SIG-M5 treated with dmso at 0.1 percent for 504 hours (cell line): ENCODE measurements around the gene TRPC4AP.

Experiments used
- DNase-seq: peaks from one replicate; lab custom pipeline; 2025; ENCODE audit not compliant: unreplicated experiment; lab: John Stamatoyannopoulos, UW

Gene TRPC4AP

DNA sequence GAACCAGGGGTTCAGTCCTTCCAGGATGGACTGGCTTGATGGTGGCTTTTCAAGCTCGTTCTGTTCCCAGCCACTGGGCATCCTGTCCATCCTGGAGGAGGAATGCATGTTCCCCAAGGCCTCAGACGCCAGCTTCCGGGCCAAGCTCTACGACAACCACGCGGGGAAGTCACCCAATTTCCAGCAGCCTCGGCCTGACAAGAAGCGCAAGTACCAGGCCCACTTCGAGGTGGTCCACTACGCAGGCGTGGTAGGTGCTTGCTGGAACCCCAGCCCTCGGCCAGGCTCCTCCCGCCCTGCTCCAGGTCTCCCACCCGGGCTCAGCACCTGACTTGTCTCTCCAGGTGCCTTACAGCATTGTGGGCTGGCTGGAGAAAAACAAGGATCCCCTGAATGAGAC lies 102.9 kb downstream of the TRPC4AP start:
- no peak for DNase-seq

DNA sequence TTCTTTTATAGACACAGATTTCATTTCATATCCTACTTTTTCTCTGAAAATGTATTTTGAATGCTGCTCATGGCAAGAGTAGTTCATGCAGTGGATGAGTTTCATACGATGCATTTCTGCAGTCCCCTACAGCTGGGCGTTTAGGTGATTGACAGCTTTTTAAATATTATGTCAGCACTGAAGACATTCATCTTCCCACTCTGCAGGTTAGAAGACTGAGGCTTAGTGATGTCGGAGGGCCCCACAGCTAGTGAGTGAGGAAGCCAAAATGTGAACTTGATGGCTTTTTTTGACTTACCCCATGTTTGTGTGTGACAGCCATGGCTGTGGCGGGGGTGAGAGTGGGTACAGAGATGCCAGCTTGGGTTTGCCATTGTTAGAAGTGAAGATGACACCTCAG lies 103.5 kb downstream of the TRPC4AP start:
- no peak for DNase-seq

GRCh38 chr20:34988191-34988540 lies 104.4 kb downstream of the TRPC4AP start:
- no peak for DNase-seq

DNA sequence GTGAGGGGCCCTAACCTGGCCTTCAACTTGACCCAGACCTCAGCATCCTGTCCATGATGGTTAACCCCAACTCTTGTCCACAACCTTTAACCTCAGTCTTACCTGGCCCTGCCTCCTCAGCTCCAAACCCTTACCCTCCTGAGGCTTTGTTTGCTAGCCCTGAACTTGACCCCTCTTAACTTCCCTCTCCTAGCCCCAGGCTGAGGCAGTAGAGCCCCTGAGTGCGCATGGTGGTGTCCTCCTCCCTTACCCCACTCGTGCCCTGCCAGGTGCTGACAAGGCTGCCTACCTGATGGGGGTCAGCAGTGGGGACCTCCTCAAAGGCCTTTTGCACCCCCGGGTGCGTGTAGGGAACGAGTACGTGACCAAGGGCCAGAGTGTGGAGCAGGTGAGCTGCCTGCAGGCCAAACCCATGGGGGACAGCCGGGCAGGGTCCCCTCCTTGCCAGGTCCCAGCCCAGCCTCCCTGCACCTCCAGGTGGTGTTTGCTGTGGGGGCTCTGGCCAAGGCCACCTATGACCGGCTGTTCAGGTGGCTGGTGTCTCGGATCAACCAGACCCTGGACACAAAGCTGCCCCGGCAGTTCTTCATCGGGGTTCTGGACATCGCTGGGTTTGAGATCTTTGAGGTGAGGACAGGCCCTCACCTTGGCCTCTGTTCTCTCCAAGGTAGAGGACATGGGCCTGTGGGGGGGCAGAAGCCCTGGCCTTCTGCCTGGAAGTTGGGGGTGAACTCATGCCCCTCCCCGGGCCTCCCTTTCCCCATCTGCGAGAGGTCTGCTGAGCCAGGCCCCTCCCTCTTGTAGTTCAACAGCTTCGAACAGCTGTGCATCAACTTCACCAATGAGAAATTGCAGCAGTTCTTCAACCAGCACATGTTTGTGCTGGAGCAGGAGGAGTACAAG lies 105.1 kb downstream of the TRPC4AP start:
- DNase-seq = no peak

GRCh38 chr20:34986311-34987287 lies 106.0 kb downstream of the TRPC4AP start:
- DNase-seq = no peak

GRCh38 chr20:34985461-34986310 lies 106.9 kb downstream of the TRPC4AP start:
- no peak for DNase-seq

GRCh38 chr20:34984756-34985261 lies 107.8 kb downstream of the TRPC4AP start:
- no peak for DNase-seq

DNA sequence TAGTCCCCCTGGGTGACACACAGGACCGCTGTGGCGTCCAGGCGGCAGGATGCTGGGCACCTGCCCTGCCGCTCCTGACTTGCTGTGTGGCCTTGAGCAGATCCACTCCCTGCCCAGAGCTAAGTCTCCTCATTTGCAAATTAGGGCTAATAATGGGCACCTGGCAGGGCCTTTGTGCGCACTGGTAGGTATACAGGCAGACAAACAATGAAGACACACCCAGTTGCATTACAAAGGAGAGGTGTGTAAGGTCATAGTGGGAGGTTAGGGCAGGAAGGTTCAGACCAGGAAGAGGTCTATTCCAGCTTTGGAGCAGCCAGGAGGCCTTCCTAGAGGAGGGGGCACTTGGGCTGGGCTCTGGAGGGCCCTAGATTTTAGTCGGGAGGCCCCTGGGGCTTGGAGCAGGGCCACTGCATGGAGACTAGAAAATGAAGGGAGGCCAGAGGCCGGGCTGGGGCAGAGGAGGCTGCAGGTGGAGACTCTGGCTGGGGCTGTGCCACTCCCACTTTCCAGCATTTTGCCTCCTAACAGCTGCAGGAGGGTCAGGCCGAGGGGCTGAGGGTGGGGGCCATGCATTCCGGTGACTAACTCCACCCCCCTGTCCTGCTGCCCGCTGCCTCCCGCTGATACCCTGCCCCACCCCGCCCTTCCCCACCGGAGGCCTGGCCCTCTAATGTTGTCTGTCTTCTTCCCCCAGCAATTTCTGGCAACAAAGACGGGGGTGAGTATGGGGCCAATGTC lies 108.4 kb downstream of the TRPC4AP start:
- no peak for DNase-seq

GRCh38 chr20:34983089-34983820 lies 109.4 kb downstream of the TRPC4AP start:
- DNase-seq = no peak

DNA sequence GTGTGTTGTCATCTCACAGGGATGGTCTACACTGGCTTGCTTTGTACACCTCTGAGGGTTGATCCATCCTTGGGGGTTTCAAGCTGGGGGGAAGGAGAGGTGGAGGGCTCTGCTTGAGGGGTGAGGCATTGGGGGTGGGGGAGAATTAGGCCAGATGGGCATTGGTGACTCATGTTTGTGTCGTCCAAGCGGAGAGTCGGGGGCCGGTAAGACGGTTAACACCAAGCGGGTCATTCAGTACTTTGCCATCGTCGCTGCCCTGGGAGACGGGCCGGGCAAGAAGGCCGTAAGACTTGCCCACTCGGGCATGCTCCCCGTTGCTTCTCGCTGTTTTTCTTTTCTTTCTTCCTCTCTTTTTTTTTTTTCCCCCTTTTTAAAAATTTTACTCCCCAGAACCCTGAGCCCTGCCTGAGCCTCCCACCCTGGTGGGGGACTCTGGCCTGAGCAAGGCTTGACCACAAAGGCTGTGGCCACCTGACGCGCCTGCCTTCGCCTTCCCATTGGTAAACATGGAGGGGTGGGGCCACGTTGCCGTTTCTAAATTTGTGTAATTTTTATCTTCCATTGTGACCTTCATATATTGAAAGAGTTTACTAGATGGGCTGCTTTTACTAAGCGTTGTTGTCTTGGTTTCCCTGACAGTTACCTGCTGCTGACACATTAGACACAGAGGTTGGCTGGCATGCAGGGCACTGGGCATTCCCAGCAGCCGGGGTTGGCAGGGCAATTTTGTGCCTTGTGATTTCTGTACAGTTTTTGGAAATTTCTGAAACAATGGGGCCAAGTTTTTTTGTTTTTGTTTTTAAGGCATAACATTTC lies 110.1 kb downstream of the TRPC4AP start:
- no peak for DNase-seq

DNA sequence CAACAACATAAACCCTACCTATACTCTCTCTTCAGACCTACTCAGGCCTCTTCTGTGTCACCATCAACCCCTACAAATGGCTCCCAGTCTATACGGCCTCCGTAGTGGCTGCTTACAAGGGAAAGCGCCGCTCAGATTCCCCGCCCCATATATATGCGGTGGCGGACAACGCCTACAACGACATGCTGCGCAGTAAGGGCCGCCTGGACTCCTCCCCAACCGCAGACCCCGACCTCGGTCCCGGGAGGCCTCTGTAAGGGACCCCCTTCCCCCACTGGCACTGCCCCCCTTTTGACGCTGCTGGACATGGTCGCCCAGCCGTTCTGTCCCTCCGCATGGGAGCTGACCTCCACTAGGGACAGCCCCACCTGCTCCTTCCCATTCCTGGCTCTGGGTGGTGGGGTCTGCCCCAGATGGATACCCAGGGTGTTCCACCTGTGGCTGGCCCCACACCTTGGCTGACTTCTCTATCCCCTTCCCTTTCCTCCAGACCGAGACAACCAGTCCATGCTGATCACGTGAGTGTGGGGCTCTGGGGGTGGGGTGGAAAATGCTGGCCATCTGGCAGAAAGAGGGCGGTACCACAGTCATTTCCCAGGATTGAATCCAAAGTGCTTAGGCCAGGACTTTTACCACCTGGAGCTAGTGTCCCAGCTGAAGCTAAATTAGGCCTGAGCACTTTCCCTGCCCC lies 111.9 kb downstream of the TRPC4AP start:
- DNase-seq = no peak

DNA sequence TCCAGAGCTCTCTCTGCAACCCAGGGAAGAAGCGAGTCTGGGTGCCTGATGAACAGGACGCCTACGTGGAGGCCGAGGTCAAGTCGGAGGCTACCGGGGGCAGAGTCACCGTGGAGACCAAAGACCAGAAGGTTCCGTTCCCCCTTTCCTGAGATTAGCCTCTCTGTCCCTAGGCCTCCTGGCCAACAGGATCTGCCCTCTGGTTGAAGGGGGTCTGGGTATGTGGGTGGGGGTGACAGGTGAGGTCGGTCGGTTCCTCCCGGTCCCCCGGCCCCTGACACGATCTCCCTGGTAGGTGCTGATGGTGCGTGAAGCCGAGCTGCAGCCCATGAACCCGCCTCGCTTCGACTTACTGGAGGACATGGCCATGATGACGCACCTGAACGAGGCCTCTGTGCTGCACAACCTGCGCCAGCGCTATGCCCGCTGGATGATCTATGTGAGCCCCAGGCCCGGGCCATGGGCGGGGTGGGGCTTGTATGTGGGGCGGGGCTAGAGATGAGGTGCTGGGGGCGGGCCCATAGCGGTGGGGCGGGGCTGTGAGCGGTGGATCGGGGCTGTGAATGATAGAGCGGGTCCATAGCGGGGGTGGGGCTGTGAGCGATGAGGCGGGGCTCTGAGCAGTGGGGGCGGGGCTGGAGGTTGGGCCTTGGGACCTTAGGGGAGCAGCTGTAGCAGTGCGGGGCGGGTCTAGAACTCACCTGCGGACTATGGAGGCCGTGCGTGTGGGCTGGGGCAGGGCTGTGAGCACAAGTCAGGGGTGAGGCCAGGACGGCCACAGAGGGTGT lies 113.0 kb downstream of the TRPC4AP start:
- no peak for DNase-seq

- DNase-seq = no peak
Measured at GRCh38 chr20:34978092-34978744, 114.4 kb downstream of the TRPC4AP start.

DNA sequence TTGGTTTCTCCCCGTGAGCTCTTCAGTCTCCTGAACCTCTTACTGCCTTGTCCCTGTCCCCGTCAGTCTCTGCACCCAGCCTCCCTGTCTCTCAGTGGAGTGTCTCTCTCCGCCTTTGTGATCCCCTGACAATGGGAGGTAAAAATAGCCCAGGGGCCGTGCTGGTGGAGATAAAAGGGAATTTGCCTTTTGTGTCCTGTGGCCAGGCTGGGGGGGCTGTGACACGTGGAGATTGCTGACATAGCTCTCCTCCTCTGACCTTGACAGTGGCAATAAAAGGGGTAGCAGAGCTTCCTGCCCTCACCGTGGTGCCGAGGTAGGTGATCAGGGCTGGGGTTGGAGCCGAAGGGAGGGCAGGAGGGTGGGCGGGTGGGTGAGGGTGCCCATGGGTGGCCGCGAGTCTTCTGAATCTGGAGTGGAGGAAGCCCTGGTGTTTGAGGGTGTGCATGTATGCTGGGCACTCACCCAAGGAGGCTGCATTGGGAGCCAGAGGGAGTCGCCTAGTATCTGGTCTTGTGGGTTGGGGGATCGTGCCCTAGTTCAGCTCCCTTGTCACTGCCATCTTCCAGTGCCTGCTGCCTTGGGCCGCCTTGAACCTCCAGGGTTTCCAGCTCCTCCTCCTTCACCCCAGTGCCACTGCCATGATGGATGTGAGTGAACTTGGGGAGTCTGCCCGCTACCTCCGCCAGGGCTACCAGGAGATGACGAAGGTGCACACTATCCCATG lies 115.1 kb downstream of the TRPC4AP start:
- no peak for DNase-seq

- DNase-seq = no peak
Measured at GRCh38 chr20:34976286-34976685, 116.3 kb downstream of the TRPC4AP start.

DNA sequence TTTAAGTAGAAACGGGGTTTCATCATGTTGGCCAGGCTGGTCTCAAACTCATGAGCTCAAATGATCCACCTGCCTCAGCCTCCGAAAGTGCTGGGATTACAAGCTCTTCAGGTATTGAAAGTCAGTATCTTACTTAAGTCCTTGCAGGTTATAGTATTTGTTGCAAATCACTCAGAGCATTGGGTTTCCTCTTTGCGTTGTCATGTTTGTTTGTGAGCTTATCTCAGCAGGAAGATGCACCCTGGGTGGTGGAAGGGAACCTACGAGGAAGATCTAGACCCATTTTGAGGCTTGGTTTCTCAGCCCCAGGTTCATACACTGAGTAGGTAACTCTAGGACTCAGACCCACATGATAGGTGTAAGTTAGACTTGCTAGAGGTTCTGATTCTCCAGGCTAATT lies 118.4 kb downstream of the TRPC4AP start:
- DNase-seq = no peak
